B cell (primary cell): Measurements from ENCODE around the gene C12orf57. TPM values are rescaled to one million over a fixed set of nuclear protein-coding genes. Genes with fewer than 3 reads are reported as not detected.

Experiments
- ATAC-seq: fragments of 200-7000 bp; cut with Tn5 transposase; one replicate; pipeline ENCODE4 v1.10.0; 2021; ENCODE audit warnings: low read depth, mild to moderate bottlenecking, moderate number of reproducible peaks, moderate library complexity
- CTCF ChIA-PET: fragments of 350-600 bp; sonication (Branson Sonifier 250); formaldehyde crosslinking; loops from one replicate; lab custom pipeline; 2021; ENCODE audit warnings: antibody characterized with exemption, inconsistent platforms; lab: Charles Lee
- POLR2A ChIA-PET: fragments of 350-600 bp; sonication (Branson Sonifier 250); formaldehyde crosslinking; loops from one replicate; lab custom pipeline; 2021; ENCODE audit warnings: antibody characterized with exemption; lab: Charles Lee
- DNase-seq: peaks from one replicate; pipeline ENCODE4 v3.0.0; 2013
- H2AFZ ChIP-seq: 2 replicates; pipeline ENCODE4 v1.6.1; 2012; ENCODE audit warnings: mild to moderate bottlenecking, low read depth, low read length; ENCODE audit not compliant: insufficient read depth, poor library complexity, severe bottlenecking
- H3K27ac ChIP-seq, 2 donors: 1 replicate in 1 of 2; 2 replicates in 1 of 2; pipeline ENCODE4 v1.5.1; 2012 to 2013; ENCODE audit warnings: low read length in 2 of 2, mild to moderate bottlenecking in 2 of 2, moderate library complexity in 1 of 2
- H3K27me3 ChIP-seq, 4 experiments: fragments of 200-600 bp in 1 of 4; sonication (generic) in 1 of 4; replicated peaks in 1 of 4; 1 replicate in 2 of 4; 2 replicates in 2 of 4; pipeline versions ENCODE4 v1.6.1 to v1.7.0; 2013 to 2016; ENCODE audit warnings: low read length in 3 of 4, mild to moderate bottlenecking in 2 of 4, mixed read lengths in 1 of 4, moderate library complexity in 1 of 4; ENCODE audit not compliant: insufficient read depth in 4 of 4, control insufficient read depth in 3 of 4; ENCODE audit errors: control extremely low read depth in 1 of 4
- H3K36me3 ChIP-seq, 2 experiments: replicated peaks in 1 of 2; 1 replicate in 1 of 2; 2 replicates in 1 of 2; pipeline versions ENCODE4 v1.6.1 to v1.7.1; 2013; ENCODE audit warnings: low read length in 1 of 2; ENCODE audit not compliant: insufficient read depth in 2 of 2, control insufficient read depth in 1 of 2; ENCODE audit errors: control extremely low read depth in 1 of 2, extremely low read depth in 1 of 2
- H3K4me1 ChIP-seq, 2 donors: fragments of 200-600 bp in 1 of 2; sonication (generic) in 1 of 2; 1 replicate in 1 of 2; 2 replicates in 1 of 2; pipeline versions ENCODE4 v1.5.1 to v1.6.1; 2013 to 2017; ENCODE audit warnings: low read length in 2 of 2; ENCODE audit not compliant: control insufficient read depth in 2 of 2, insufficient read depth in 2 of 2
- H3K4me2 ChIP-seq: replicated peaks from 2 replicates; pipeline ENCODE3; 2012; ENCODE audit warnings: mild to moderate bottlenecking, low read depth, low read length; ENCODE audit not compliant: poor library complexity, severe bottlenecking
- H3K4me3 ChIP-seq, 5 experiments: fragments of 200-600 bp in 1 of 5; sonication (generic) in 1 of 5; 1 replicate in 3 of 5; 2 replicates in 2 of 5; pipeline versions ENCODE4 v1.5.1 to v1.7.0; 2011 to 2016; ENCODE audit warnings: low read length in 4 of 5, mild to moderate bottlenecking in 4 of 5, low read depth in 2 of 5, control low read depth in 1 of 5, moderate library complexity in 1 of 5; ENCODE audit not compliant: insufficient read depth in 1 of 5; ENCODE audit errors: control extremely low read depth in 1 of 5, extremely low read depth in 1 of 5
- H3K79me2 ChIP-seq: fragments of 200-600 bp; sonication (generic); one replicate; pipeline ENCODE4 v1.6.0; 2016; ENCODE audit warnings: low read length; ENCODE audit not compliant: control insufficient read depth, insufficient read depth
- H3K9ac ChIP-seq: fragments of 200-600 bp; sonication (generic); 2 replicates; pipeline ENCODE4 v1.6.1; 2017; ENCODE audit warnings: mild to moderate bottlenecking, low read length, moderate library complexity
- H3K9me3 ChIP-seq, 3 donors: one replicate each; pipeline versions ENCODE4 v1.6.1 to v1.7.1; 2013; ENCODE audit warnings: low read length in 2 of 3; ENCODE audit not compliant: control insufficient read depth in 2 of 3, insufficient read depth in 1 of 3; ENCODE audit errors: control extremely low read depth in 1 of 3
- H4K20me1 ChIP-seq: 2 replicates; pipeline ENCODE4 v1.6.0; 2012; ENCODE audit warnings: mild to moderate bottlenecking, low read length; ENCODE audit not compliant: insufficient read depth, control insufficient read depth, poor library complexity, severe bottlenecking
- H3K27ac Mint-ChIP-seq: one replicate; pipeline ENCODE4 v1.8.0; 2021; ENCODE audit warnings: mixed read lengths
- H3K27me3 Mint-ChIP-seq: one replicate; pipeline ENCODE4 v1.8.0; 2021; ENCODE audit warnings: mixed read lengths
- H3K4me1 Mint-ChIP-seq: one replicate; pipeline ENCODE4 v1.8.0; 2021; ENCODE audit warnings: mixed read lengths
- H3K4me3 Mint-ChIP-seq: one replicate; pipeline ENCODE4 v1.8.0; 2021; ENCODE audit warnings: mixed read lengths
- H3K9me3 Mint-ChIP-seq: one replicate; pipeline ENCODE4 v1.8.0; 2022; ENCODE audit warnings: mixed read lengths; ENCODE audit not compliant: insufficient read depth
- EZH2 ChIP-seq: IDR thresholded peaks from 2 replicates; pipeline ENCODE4 v1.6.1; 2012; ENCODE audit warnings: borderline replicate concordance, low read depth, mild to moderate bottlenecking, moderate library complexity, low read length; ENCODE audit not compliant: insufficient read depth, poor library complexity, severe bottlenecking
- WGBS: methylation state at CpG from one replicate; pipeline ENCODE4 v1.1.5; 2013; ENCODE audit warnings: missing lambda C conversion rate; ENCODE audit not compliant: insufficient coverage; 5-methylcytosine and 5-hydroxymethylcytosine counted together
- intact Hi-C: fragments of 100-400 bp; cut with micrococcal nuclease; formaldehyde crosslinking; loops from one replicate; pipeline ENCODE4 v1.10.0; 2022
- polyA plus RNA-seq: library from polyadenylated mRNA; depleted of rRNA; stranded (reverse); fragments of >200 nt; gene quantifications from 2 replicates; pipeline ENCODE4 v1.2.3, GENCODE V29; 2012
- total RNA-seq, 2 donors: library from RNA; stranded (reverse); fragments of 120-200 nt in 1 of 2; gene quantifications; 1 replicate in 1 of 2; 2 replicates in 1 of 2; pipeline versions ENCODE4 v1.2.3 to v1.2.4, GENCODE V29; 2013 to 2022
- TF ChIP-seq, protein P1 (sequence below): fragments of 200-600 bp; IDR thresholded peaks from one replicate; pipeline ENCODE4 v1.8.0; 2022; ENCODE audit warnings: antibody characterized with exemption, mild to moderate bottlenecking

The C12orf57 gene
- total and polyA plus RNA-seq, 2 donors (not counting 1 experiment from before 2014, with no cell fraction given), result 90.9 to 460 TPM

DNA sequence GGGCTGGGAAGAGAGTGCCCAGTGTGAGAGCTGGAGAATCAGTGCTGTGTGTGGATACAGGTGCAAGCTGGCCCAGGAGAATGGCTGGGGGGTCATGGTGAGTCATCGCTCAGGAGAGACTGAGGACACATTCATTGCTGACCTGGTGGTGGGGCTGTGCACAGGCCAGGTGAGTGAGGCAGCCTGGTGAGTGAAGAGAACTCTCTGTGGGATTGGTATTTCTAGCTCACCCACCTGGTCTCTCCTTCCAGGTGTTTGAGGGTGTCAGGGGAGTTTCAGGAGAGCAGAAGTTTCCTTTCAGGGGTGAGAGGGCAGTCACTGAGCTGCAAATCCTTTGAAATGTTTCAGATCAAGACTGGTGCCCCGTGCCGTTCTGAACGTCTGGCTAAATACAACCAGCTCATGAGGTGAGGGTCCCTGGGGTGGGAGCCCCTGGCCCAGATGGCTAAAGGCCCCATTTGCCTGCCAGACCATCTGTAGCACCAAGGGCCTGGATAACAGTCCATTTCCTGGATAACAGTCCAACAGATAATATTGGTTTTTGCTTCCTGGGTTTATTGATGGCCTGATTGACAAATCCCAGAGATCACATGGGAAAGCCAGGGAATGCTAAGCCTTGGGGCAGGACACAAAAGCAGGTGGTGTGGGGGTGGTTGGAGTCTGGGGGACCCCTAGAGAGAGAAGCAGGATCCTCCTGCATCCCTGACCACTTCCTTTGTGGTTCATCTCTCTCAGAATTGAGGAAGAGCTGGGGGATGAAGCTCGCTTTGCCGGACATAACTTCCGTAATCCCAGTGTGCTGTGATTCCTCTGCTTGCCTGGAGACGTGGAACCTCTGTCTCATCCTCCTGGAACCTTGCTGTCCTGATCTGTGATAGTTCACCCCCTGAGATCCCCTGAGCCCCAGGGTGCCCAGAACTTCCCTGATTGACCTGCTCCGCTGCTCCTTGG is 21.6 kb upstream of the C12orf57 start:
- Mint-ChIP-seq H3K4me1 (peaks cover 50% of the 10 kb centered on the region), H3K27ac (peak overlapping the region; percentile 41), H3K4me3 (peak overlapping the region; percentile 60), H3K9me3 (no peaks in the 10 kb centered on the region), H3K27me3 (no peaks in the 10 kb centered on the region)
- H3K36me3 ChIP-seq, result peaks cover 0 to under 1% of the 10 kb centered on the region in 2 experiments
- intact Hi-C loops, result no loop called here
- H2AFZ ChIP-seq, result peak overlapping the region; percentile 35
- no peaks in the 10 kb centered on the region for H3K27me3 ChIP-seq
- POLR2A ChIA-PET, result interaction anchor here (1.1 to 1.4 kb wide), 2 partner anchors 49 to 53 kb away, joined by 3 to 6 read pairs; partner anchors contain the start of gene SPSB2
- H4K20me1 ChIP-seq, result no peaks in the 10 kb centered on the region
- peak overlapping the region; percentile 54 for H3K4me2 ChIP-seq
- ATAC-seq (peak; percentile 23), DNase-seq (peak; percentile 59)
- peaks cover 39 to 50% of the 10 kb centered on the region in 2 donors for H3K4me1 ChIP-seq
- no peak overlapping the region for H3K4me3 ChIP-seq
- no peak overlapping the region for H3K9ac ChIP-seq
- TF ChIP-seq, protein P1, sequence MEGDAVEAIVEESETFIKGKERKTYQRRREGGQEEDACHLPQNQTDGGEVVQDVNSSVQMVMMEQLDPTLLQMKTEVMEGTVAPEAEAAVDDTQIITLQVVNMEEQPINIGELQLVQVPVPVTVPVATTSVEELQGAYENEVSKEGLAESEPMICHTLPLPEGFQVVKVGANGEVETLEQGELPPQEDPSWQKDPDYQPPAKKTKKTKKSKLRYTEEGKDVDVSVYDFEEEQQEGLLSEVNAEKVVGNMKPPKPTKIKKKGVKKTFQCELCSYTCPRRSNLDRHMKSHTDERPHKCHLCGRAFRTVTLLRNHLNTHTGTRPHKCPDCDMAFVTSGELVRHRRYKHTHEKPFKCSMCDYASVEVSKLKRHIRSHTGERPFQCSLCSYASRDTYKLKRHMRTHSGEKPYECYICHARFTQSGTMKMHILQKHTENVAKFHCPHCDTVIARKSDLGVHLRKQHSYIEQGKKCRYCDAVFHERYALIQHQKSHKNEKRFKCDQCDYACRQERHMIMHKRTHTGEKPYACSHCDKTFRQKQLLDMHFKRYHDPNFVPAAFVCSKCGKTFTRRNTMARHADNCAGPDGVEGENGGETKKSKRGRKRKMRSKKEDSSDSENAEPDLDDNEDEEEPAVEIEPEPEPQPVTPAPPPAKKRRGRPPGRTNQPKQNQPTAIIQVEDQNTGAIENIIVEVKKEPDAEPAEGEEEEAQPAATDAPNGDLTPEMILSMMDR, result no peak
- TF ChIP-seq EZH2, result no peak
- H3K79me2 ChIP-seq, result peaks cover 22% of the 10 kb centered on the region
- CTCF ChIA-PET, result interaction anchor here (0.8 to 6.2 kb wide), 13 partner anchors 9 to 191 kb away, joined by 3 to 119 read pairs (median 7); partner anchors contain the start of genes C1R and SPSB2
- H3K27ac ChIP-seq, result peak overlapping the region; percentile 54 to 57
- 32% methylated on average over 7 of the region's 9 CpGs for WGBS
- no peaks in the 10 kb centered on the region for H3K9me3 ChIP-seq
